Activated T-helper 1 cell treated with anti-CD3 and anti-CD28 coated beads, Interleukin-2, amount 50 U/mL, for 16 hours (primary cell): ENCODE measurements around the gene TAF1D.

Experiments used
- DNase-seq, 2 donors: peaks; one replicate each; pipeline ENCODE4 v3.0.0-alpha.2; 2020; ENCODE audit warnings: low read depth in 1 of 2, low spot score in 1 of 2

Gene TAF1D

DNA sequence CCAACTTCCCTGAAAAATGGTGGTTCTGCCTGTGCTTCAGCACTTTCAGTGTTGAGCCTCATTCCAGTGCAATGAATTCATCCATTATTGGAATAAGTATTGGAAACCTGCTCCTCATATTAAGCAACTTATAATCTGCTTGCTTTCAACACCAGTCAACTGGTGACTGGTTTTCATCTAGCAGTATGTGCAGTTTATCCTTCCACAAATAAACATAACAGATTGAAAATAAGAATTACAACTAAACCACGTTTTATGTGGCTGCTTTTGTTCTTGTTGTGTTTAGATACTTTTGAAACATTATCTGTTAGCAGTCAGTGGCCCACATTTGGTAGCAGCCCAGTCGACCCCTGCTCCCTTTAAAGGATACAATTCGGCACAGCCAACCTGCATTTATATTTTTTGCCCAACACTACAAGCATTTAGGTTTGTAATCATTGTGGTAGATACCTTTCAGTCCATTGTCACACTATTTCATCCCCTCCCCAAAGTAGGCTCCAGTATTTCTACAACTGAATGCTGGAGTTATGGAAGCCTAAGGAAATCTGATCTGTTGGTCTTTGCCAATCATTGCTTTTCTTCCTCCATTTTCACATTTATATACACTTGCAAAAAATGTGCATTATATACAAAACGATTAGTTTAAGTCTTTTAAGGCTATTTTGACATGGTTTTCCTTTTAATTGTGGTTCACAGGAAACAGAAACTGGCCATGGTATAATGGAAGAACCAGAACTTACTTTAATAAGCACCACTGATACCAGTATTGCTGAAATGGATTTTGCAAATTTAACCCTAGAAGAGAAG lies 13.1 kb downstream of the TAF1D start:
- DNase-seq = no peak

DNA sequence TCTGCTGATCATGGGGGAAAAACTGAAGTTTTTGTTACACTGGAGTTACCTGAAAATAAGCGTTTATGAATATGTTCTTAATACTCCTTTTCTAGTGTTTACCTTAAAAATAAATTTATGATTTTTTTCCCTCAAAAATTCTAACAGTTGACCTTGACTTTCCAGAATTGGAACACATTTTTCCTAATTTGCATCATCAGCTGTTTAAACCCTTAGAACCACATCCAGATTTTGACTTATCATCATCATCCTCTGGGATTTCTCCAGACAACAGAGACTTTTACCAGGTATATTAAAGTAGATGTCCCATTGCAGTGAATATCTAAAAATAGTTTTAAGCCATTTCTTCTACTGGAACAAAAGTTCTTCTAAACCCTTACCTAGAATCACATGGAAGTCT lies 17.2 kb downstream of the TAF1D start:
- no peak for DNase-seq

DNA sequence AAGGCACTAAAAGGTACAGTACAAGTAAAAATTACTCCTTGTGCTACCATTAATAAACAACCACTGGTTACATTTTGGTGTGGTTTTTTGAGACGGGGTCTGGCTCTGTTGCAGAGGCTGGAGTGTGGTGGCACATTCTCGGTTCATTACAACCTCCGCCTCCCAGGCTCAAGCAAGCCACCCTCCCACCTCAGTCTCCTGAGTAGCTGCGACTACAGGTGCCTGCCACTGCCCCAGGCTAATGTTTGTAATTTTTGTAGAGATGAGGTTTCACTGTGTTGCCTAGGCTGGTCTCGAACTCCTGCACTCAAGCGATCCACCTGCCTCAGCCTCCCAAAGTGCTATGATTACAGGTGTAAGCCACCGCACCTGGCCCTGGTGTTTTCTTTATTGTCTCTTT lies 20.8 kb downstream of the TAF1D start:
- DNase-seq = no peak

DNA sequence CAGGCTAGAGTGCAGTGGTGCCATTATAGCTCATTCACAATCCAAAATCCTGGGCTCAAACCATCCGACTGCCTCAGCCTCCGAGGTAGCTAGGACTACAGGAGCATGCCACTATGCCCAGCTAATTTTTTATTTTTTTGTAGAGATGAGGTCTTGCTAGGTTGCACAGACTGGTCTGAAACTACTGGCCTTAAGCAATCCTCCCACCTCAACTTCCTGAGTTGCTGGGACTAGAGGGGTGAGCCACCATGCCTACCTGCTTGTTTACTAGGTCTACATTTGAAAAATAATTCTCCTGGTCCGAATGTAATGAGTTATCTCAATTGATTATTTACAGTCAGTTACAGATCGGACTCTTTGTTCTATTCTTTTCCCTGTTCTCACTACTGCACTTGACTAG lies 22.0 kb downstream of the TAF1D start:
- DNase-seq = no peak

DNA sequence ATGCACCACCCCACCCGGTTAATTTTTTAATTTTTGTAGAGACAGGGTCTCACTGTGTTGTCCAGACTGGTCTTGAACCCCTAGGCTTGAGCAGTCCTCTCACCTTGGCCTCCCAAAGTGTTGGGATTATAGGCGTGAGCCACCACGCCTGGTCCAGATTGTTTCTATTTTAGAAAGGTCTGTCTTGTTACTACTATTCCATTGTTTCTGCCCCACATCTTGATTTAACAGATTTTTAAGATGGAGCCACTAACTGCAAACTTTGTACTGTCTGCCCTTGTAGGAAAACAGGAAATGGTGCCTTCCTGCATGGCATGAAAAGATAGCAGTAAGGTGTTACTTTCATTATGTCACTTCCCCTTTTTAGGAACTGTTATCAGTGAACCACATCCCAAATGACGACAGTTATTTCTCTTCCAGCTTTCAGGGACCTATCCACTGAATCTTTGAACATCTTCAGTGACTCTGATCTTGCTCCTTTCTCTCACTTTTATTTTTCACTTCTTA lies 23.2 kb downstream of the TAF1D start:
- DNase-seq = no peak

DNA sequence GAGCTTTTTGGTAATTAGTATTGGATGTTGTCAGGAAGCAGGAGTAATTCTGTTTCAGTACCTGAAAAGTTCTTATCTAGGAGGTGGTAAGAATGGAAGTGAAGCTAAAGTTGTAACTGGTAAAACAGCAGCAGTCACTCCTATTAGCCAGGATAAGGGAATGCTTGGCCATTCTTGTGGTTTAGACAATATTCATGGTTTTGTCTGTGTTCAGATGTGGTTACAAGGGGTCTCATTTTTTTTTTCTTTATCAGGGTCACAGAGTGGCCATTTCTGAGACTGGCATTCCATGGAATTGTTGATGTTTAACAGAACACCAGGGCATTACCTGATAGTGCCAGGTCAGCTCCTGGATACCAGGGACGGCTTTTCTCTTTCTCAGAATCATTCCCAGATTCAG lies 23.8 kb downstream of the TAF1D start:
- DNase-seq = no peak

DNA sequence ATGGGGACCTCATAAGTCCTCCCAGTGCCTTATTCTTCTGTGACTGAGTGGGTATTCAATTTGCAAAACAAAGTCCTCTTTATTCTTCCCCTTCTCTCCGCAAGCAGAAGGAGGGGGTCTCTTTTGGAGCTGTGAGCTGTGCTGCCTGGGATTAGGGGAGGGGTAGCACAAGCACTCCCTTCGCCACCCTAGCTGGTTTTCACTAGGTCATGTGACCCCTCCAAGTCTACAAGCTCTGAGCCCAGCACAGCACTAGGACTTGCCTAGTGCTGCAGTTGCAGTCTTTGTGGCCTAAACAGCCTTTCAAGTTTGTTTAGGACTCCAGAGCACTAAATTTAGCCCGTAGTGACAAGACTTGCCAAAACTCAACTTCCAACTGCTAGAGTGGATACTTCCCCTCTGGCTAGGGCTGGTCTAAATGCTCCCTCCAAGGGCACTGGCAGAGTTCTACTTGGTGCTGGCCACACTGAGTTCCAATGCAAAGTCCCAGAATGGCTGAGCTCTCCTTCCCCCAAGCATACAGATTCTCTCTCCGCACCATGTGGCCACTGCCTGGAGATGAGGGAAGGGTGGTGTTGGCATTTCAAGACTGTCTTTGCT lies 25.4 kb downstream of the TAF1D start:
- no peak for DNase-seq

DNA sequence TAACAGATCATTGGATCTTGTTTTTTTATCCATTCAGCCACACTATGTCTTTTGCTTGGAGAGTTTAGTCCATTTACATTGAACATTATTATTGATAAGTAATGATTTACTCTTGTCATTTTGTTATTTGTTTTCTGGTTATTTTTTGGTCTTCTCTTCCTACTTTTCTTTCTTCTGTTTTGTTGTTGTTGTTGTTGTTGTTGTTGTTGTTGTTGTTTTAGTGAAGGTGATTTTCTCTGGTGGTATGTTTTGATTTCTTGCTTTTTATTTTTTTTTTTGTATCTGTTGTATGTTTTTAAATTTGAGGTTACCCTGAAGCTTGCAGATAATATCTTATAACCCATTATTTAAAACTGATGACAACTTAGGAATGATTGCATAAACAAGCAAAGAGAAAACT lies 28.6 kb downstream of the TAF1D start:
- no peak for DNase-seq

DNA sequence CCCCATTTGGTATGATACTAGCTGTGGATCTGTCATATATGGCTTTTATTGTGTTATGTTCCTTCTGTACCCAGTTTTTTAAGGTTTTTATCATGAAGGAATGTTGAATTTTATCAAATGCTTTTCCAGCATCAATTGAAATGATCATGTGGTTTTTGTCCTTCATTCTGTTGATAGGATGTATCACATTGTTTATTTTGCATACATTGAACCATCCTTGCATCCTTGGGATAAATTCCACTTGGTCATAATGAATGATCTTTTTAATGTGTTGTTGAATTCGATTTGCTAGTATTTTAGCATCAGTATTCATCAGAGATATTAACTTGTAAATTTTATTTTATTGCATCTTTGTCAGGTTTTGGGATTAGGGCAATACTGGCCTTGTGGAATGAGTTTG lies 31.1 kb downstream of the TAF1D start:
- DNase-seq = no peak

DNA sequence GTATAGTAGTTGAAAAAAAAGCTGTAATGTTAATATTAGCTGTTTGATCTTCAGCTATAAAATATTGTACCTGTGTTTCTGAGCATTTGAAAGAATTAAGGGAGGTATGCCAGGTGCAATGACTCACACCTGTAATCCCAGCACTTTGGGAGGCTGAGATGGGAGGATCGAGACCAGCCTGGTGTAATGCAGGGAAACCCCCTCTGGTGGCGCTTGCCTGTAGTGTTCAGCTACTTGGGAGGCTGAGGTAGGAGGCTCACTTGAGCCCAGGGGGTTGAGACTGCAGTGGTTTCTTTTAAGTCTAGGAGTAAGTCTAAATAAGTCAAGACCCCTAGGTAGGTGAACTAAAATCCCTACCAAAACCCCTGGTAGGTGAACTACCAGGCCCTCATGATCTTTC lies 37.1 kb downstream of the TAF1D start:
- no peak for DNase-seq

DNA sequence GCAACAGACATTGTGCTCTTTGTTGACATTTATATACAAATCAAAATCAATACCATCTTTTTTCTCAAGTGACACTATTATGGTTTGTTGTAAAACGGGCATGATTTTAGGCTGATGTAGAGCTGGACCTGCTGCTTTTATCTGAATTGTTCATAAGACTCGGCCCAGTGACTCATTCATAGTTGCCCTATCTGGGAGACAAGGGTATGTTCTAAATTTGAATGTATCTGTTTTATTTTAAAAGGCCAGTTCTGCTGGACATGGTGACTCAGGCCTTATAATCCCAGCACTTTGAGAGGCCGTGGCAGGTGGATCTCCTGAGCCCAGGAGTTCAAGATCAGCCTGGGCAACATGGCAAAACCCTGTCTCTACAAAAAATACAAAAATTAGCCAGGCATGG lies 40.5 kb downstream of the TAF1D start:
- DNase-seq = no peak

DNA sequence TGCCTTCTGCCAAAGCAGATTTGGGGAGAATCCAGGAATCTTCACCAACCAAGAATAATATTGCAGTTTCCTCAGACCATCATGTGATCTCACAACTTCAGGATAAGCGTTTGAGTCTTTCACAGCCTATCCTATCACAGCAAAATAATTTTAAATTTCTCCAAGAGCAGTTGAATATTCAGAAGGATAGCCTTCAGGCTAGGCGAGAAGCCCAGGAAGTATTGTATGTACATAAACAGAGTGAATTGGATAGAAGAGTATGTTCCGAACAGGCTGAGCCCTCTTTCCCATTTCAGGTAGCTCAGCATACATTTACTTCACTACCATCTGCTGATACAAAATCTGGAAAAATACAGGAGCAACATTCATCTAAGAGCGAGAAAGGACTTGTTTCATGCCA lies 43.7 kb downstream of the TAF1D start:
- no peak for DNase-seq

DNA sequence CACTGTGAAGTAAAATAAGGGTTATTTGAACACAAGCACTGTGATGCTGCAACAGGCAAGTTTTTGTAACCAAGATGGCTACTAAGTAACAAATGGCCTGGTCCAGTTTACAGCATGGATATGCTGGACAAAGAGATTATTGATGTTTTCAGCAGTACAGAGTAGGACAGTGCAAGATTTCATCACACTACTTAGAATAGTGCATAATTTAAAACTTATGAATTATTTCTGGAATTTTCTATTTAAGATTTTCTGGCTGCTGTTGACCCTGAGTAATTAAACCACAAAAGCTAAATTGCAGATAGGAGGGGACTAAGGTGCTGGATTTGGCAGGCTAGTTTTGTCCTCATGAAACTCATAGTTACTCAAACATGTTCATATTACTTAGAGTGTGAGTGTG lies 46.7 kb downstream of the TAF1D start:
- DNase-seq = no peak

DNA sequence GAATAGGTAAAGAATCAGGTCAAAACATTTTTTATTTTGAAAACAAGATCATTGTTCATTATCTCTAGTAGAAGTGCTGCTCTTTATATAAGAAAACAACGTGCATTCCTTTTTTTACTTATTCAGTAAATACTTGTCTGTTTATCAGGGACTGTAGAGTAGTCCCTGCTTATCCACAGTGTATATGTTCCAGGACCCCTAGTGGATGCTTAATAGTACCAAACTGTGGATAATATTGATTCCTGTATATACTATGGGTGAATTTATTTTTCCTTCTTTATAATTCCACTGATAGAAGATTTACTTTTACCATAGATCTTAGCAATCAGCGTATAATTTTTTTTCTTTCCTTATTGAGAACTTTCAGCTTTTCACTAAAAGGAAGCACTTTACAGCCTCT lies 47.2 kb downstream of the TAF1D start:
- DNase-seq = no peak

DNA sequence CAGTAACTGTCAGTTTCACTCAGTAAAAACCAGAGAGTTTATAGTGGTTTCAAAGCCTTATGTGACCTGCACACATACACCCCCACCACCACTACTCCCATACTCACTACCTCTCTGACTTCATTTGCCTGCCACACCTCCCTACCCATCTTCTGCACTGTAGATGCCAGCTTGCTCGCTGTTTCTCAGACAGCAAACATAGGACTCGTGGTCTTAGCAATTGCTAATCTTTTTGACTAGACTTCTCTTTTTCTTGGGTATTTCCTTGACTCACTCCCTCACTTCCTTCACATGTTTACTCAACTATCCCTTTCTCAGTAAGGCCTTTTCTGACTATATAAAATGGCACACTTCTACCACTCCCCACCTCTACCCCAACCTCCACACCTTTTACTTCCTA lies 52.1 kb downstream of the TAF1D start:
- DNase-seq = no peak

DNA sequence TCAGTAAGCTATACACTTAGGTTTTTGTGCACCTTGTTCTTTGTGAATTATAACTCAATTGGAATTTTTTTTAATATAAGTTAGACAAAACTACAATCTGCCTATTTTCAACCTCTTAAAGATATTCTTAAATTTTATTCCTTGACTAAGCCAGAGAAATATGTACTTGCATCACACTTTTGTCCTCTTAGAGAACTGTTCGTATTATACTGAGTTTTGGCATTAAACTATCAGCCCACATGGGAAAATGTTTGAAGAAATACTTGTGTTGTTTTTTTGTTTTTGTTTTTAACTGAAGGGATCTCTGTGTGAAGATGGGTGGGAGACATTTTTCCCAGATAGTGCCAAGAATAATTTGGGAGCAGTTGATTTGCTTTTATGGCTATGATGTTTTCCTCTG lies 54.5 kb downstream of the TAF1D start:
- DNase-seq = no peak

DNA sequence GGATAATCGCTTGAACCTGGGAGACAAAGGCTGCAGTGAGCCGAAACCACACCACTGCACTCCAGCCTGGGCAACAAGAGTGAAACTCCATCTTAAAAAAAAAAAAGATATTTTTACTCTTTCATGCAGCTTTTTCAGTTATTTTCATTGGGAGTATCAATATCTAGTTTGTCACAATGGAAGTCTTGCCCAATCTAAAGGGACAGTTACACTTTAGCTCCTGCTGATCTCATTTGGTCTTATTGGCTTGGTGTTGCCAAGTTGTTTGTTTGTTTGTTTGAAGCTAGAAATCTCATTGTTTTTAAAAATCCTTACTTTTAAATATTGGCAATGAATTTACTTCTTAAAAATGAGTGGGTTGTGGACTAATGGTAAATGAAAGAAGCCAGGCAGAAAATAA lies 55.1 kb downstream of the TAF1D start:
- DNase-seq = no peak
